CD4-positive, alpha-beta memory T cell (primary cell): ENCODE measurements around the gene PDE3B. TPM values are rescaled to one million over a fixed set of nuclear protein-coding genes. Genes with fewer than 3 reads are reported as not detected.

Source experiments
- CTCF ChIA-PET: fragments of 350-600 bp; sonication (Branson Sonifier 250); formaldehyde crosslinking; loops from one replicate; lab custom pipeline; 2021; ENCODE audit warnings: inconsistent platforms; ENCODE audit not compliant: partially characterized antibody; lab: Charles Lee
- POLR2A ChIA-PET: fragments of 350-600 bp; sonication (Branson Sonifier 250); formaldehyde crosslinking; loops from one replicate; lab custom pipeline; 2021; ENCODE audit not compliant: partially characterized antibody; lab: Charles Lee
- DNase-seq, 5 donors: peaks; one replicate each; pipeline versions ENCODE4 v3.0.0 to v3.0.0-alpha.2; 2020 to 2022; ENCODE audit warnings: mixed read lengths in 1 of 5
- H3K27ac ChIP-seq: one replicate; pipeline ENCODE4 v1.7.0; 2013; ENCODE audit warnings: low read depth, low read length
- H3K27me3 ChIP-seq: 2 replicates; pipeline ENCODE4 v1.7.0; 2013; ENCODE audit warnings: mild to moderate bottlenecking, low read length, moderate library complexity; ENCODE audit not compliant: insufficient read depth
- H3K36me3 ChIP-seq: 2 replicates; pipeline ENCODE4 v1.7.0; 2013; ENCODE audit warnings: mild to moderate bottlenecking, low read length, moderate library complexity; ENCODE audit not compliant: insufficient read depth
- H3K4me1 ChIP-seq: 2 replicates; pipeline ENCODE4 v1.7.0; 2013; ENCODE audit warnings: mild to moderate bottlenecking, low read length, moderate library complexity; ENCODE audit not compliant: insufficient read depth
- H3K4me3 ChIP-seq, 2 donors: one replicate each; pipeline ENCODE4 v1.7.0; 2013; ENCODE audit warnings: low read length in 2 of 2, mild to moderate bottlenecking in 1 of 2
- H3K9me3 ChIP-seq, 2 donors: one replicate each; pipeline ENCODE4 v1.7.0; 2013; ENCODE audit warnings: low read length in 2 of 2, control low read depth in 1 of 2; ENCODE audit not compliant: control insufficient read depth in 1 of 2
- H3K27ac Mint-ChIP-seq, 7 donors: one replicate each; pipeline ENCODE4 v1.8.0; 2020 to 2021; ENCODE audit warnings: mixed read lengths in 7 of 7, mild to moderate bottlenecking in 6 of 7, inconsistent platforms in 3 of 7, moderate library complexity in 3 of 7
- H3K27me3 Mint-ChIP-seq, 2 donors: one replicate each; pipeline ENCODE4 v1.8.0; 2020 to 2021; ENCODE audit warnings: mixed read lengths in 2 of 2
- H3K36me3 Mint-ChIP-seq, 2 donors: one replicate each; pipeline ENCODE4 v1.8.0; 2020 to 2021; ENCODE audit warnings: mixed read lengths in 2 of 2, inconsistent platforms in 1 of 2, mild to moderate bottlenecking in 1 of 2
- H3K4me1 Mint-ChIP-seq, 4 donors: one replicate each; pipeline ENCODE4 v1.8.0; 2020 to 2021; ENCODE audit warnings: mixed read lengths in 4 of 4, mild to moderate bottlenecking in 1 of 4
- H3K4me3 Mint-ChIP-seq, 8 donors: one replicate each; pipeline ENCODE4 v1.8.0; 2020 to 2021; ENCODE audit warnings: mixed read lengths in 8 of 8, mild to moderate bottlenecking in 7 of 8, moderate library complexity in 6 of 8, inconsistent platforms in 3 of 8
- H3K9me3 Mint-ChIP-seq, 8 donors: one replicate each; pipeline ENCODE4 v1.8.0; 2020 to 2021; ENCODE audit warnings: mixed read lengths in 8 of 8, mild to moderate bottlenecking in 5 of 8, inconsistent platforms in 3 of 8, moderate library complexity in 1 of 8
- intact Hi-C: fragments of 100-400 bp; cut with micrococcal nuclease; formaldehyde crosslinking; loops from one replicate; pipeline ENCODE4 v1.15.1; 2023
- polyA plus RNA-seq, 2 donors: library from polyadenylated mRNA; unstranded; fragments of 300-500 nt; fragmentation: Illumina TruSeq; gene quantifications; one replicate each; pipeline ENCODE4 v1.2.3, GENCODE V29; 2021
- total RNA-seq, 2 experiments: library from RNA; stranded (reverse); gene quantifications; one replicate each; pipeline ENCODE4 v1.2.3, GENCODE V29; 2021

The PDE3B gene
- total and polyA plus RNA-seq, 4 experiments from 2014 or later = 34.1 to 222 (median 131) TPM

- Mint-ChIP-seq H3K27ac (peak overlapping the region in 2 of 7 donors; percentile 13 to 76), H3K4me1 (no peaks in the 10 kb centered on the region), H3K4me3 (no peak overlapping the region), H3K27me3 (no peaks in the 10 kb centered on the region), H3K36me3 (peaks cover 59 to 64% of the 10 kb centered on the region in 2 donors), H3K9me3 (peaks cover 0 to 14% (median 6%) of the 10 kb centered on the region in 8 donors)
- peaks cover 13% of the 10 kb centered on the region for H3K36me3 ChIP-seq
- CTCF ChIA-PET = no interaction called here
- no peaks in the 10 kb centered on the region for H3K9me3 ChIP-seq
- POLR2A ChIA-PET = no interaction called here
- no peak for DNase-seq
- no peaks in the 10 kb centered on the region for H3K4me1 ChIP-seq
- H3K4me3 ChIP-seq = no peak overlapping the region
- H3K27me3 ChIP-seq = no peaks in the 10 kb centered on the region
- intact Hi-C loops = no loop called here
- no peak overlapping the region for H3K27ac ChIP-seq
These were observed 177.4 kb downstream of the PDE3B start for GRCh38 chr11:14821031-14821430.

- peaks cover 0 to 1% (median 0%) of the 10 kb centered on the region in 4 donors for H3K4me1 Mint-ChIP-seq
- H3K4me3 ChIP-seq = no peak overlapping the region
- H3K27ac ChIP-seq = no peak overlapping the region
- peak overlapping the region in 3 of 7 donors; percentile 19 to 35 (median 30) for H3K27ac Mint-ChIP-seq
- H3K4me3 Mint-ChIP-seq = no peak overlapping the region
- H3K36me3 ChIP-seq = peaks cover 13% of the 10 kb centered on the region
- intact Hi-C loops = loop anchor here (5.0 kb wide), 1 partner anchor 74 kb away; no protein-coding TSS in a partner anchor
- no peaks in the 10 kb centered on the region for H3K27me3 Mint-ChIP-seq
- CTCF ChIA-PET = interaction anchor here (1.0 to 2.1 kb wide), 2 partner anchors 78 to 81 kb away, joined by 4 to 6 read pairs; no protein-coding TSS in a partner anchor
- no peaks in the 10 kb centered on the region for H3K4me1 ChIP-seq
- peaks cover 4 to 33% (median 13%) of the 10 kb centered on the region in 8 donors for H3K9me3 Mint-ChIP-seq
- peaks cover 37 to 44% of the 10 kb centered on the region in 2 donors for H3K36me3 Mint-ChIP-seq
- no peaks in the 10 kb centered on the region for H3K9me3 ChIP-seq
- no peaks in the 10 kb centered on the region for H3K27me3 ChIP-seq
- DNase-seq = no peak
- POLR2A ChIA-PET = no interaction called here
These were observed 183.0 kb downstream of the PDE3B start for GRCh38 chr11:14826600-14826999.

- H3K4me1 Mint-ChIP-seq = peaks cover 0 to 4% (median 0%) of the 10 kb centered on the region in 4 donors
- intact Hi-C loops = no loop called here
- H3K27ac ChIP-seq = no peak overlapping the region
- POLR2A ChIA-PET = no interaction called here
- DNase-seq = no peak
- no peaks in the 10 kb centered on the region for H3K9me3 ChIP-seq
- H3K9me3 Mint-ChIP-seq = no peaks in the 10 kb centered on the region
- no peaks in the 10 kb centered on the region for H3K27me3 ChIP-seq
- no peaks in the 10 kb centered on the region for H3K27me3 Mint-ChIP-seq
- no peak overlapping the region for H3K4me3 Mint-ChIP-seq
- H3K4me1 ChIP-seq = no peaks in the 10 kb centered on the region
- peak overlapping the region in 1 of 7 donors; percentile 9 for H3K27ac Mint-ChIP-seq
- no peaks in the 10 kb centered on the region for H3K36me3 ChIP-seq
- CTCF ChIA-PET = interaction anchor here (1.1 kb wide), 1 partner anchor 73 kb away, joined by 3 read pairs; no protein-coding TSS in a partner anchor
- no peak overlapping the region for H3K4me3 ChIP-seq
- H3K36me3 Mint-ChIP-seq = peaks cover 49 to 55% of the 10 kb centered on the region in 2 donors
These were observed 192.2 kb downstream of the PDE3B start for GRCh38 chr11:14835496-14836492.

- H3K9me3 Mint-ChIP-seq = no peaks in the 10 kb centered on the region
- H3K36me3 Mint-ChIP-seq = peaks cover 56 to 61% of the 10 kb centered on the region in 2 donors
- H3K4me1 ChIP-seq = no peaks in the 10 kb centered on the region
- H3K4me3 Mint-ChIP-seq = no peak overlapping the region
- H3K4me3 ChIP-seq = no peak overlapping the region
- no peaks in the 10 kb centered on the region for H3K27me3 ChIP-seq
- no peak overlapping the region for H3K27ac ChIP-seq
- H3K27ac Mint-ChIP-seq = no peak overlapping the region
- no peaks in the 10 kb centered on the region for H3K9me3 ChIP-seq
- DNase-seq = no peak
- ChIA-PET POLR2A (no interaction called here), CTCF (no interaction called here)
- peaks cover 0 to 1% (median 0%) of the 10 kb centered on the region in 4 donors for H3K4me1 Mint-ChIP-seq
- peaks cover 8% of the 10 kb centered on the region for H3K36me3 ChIP-seq
- no peaks in the 10 kb centered on the region for H3K27me3 Mint-ChIP-seq
- intact Hi-C loops = no loop called here
These were observed 198.4 kb downstream of the PDE3B start for GRCh38 chr11:14842002-14842401.

- Mint-ChIP-seq H3K27ac (peak overlapping the region in 4 of 7 donors; percentile 47 to 68 (median 56)), H3K9me3 (no peaks in the 10 kb centered on the region), H3K36me3 (peaks cover 42 to 48% of the 10 kb centered on the region in 2 donors), H3K4me1 (peaks cover 0 to 10% (median 6%) of the 10 kb centered on the region in 4 donors), H3K4me3 (no peak overlapping the region), H3K27me3 (no peaks in the 10 kb centered on the region)
- Histone ChIP-seq H3K27me3 (no peaks in the 10 kb centered on the region), H3K9me3 (no peaks in the 10 kb centered on the region), H3K36me3 (no peaks in the 10 kb centered on the region), H3K4me1 (no peaks in the 10 kb centered on the region), H3K4me3 (no peak overlapping the region), H3K27ac (no peak overlapping the region)
- POLR2A ChIA-PET = no interaction called here
- intact Hi-C loops = no loop called here
- DNase-seq = no peak
- CTCF ChIA-PET = interaction anchor here (1.2 kb wide), 1 partner anchor 8 kb away, joined by 3 read pairs; no protein-coding TSS in a partner anchor
These were observed 209.1 kb downstream of the PDE3B start for GRCh38 chr11:14852571-14853177.

- DNase-seq = no peak
- POLR2A ChIA-PET = no interaction called here
- Mint-ChIP-seq H3K9me3 (no peaks in the 10 kb centered on the region), H3K36me3 (peaks cover 52 to 53% of the 10 kb centered on the region in 2 donors), H3K4me3 (no peak overlapping the region), H3K27ac (peak overlapping the region in 3 of 7 donors; percentile 6 to 86 (median 79)), H3K4me1 (peaks cover 0 to 10% (median 6%) of the 10 kb centered on the region in 4 donors), H3K27me3 (no peaks in the 10 kb centered on the region)
- intact Hi-C loops = no loop called here
- Histone ChIP-seq H3K4me3 (no peak overlapping the region), H3K27ac (no peak overlapping the region), H3K36me3 (no peaks in the 10 kb centered on the region), H3K27me3 (no peaks in the 10 kb centered on the region), H3K9me3 (no peaks in the 10 kb centered on the region), H3K4me1 (no peaks in the 10 kb centered on the region)
- CTCF ChIA-PET = no interaction called here
These were observed 210.5 kb downstream of the PDE3B start for GRCh38 chr11:14854057-14854456.

GRCh38 chr11:14855890-14856289, 212.3 kb downstream of the PDE3B start:
- Mint-ChIP-seq H3K27me3 (no peaks in the 10 kb centered on the region), H3K4me3 (no peak overlapping the region), H3K9me3 (no peaks in the 10 kb centered on the region), H3K4me1 (peaks cover 0 to 10% (median 6%) of the 10 kb centered on the region in 4 donors), H3K36me3 (peaks cover 57 to 60% of the 10 kb centered on the region in 2 donors), H3K27ac (peak overlapping the region in 6 of 7 donors; percentile 1 to 83 (median 27))
- CTCF ChIA-PET = interaction anchor here (3.2 kb wide), 1 partner anchor 52 kb away, joined by 19 read pairs; no protein-coding TSS in a partner anchor
- Histone ChIP-seq H3K4me1 (no peaks in the 10 kb centered on the region), H3K27ac (no peak overlapping the region), H3K36me3 (peaks cover 4% of the 10 kb centered on the region), H3K9me3 (no peaks in the 10 kb centered on the region), H3K4me3 (no peak overlapping the region), H3K27me3 (no peaks in the 10 kb centered on the region)
- DNase-seq = no peak
- intact Hi-C loops = no loop called here
- POLR2A ChIA-PET = no interaction called here
